Gastroesophageal sphincter (tissue), 3 donors: Measurements from ENCODE around the gene UPF1.

Source experiments
- EP300 ChIP-seq: sonication (generic); formaldehyde crosslinking; IDR thresholded peaks from one replicate; pipeline ENCODE4 v1.6.1; 2017; ENCODE audit warnings: antibody characterized with exemption, mild to moderate bottlenecking
- POLR2A ChIP-seq, 2 donors: fragments of 450-650 bp; IDR thresholded peaks; one replicate each; pipeline ENCODE4 v1.6.1; 2017; ENCODE audit warnings: antibody characterized with exemption in 2 of 2, mild to moderate bottlenecking in 2 of 2, moderate library complexity in 1 of 2
- POLR2AphosphoS5 ChIP-seq: sonication (generic); formaldehyde crosslinking; IDR thresholded peaks from one replicate; pipeline ENCODE4 v1.6.1; 2017; ENCODE audit warnings: antibody characterized with exemption
- TF ChIP-seq, protein P1 (sequence below), 4 experiments: fragments of 200-600 bp in 2 of 4; fragments of 450-650 bp in 2 of 4; sonication (generic) in 1 of 4; IDR thresholded peaks; one replicate each; pipeline ENCODE4 v1.5.1; 2017 to 2019; ENCODE audit warnings: antibody characterized with exemption in 4 of 4, mild to moderate bottlenecking in 2 of 4, moderate library complexity in 2 of 4

DNA sequence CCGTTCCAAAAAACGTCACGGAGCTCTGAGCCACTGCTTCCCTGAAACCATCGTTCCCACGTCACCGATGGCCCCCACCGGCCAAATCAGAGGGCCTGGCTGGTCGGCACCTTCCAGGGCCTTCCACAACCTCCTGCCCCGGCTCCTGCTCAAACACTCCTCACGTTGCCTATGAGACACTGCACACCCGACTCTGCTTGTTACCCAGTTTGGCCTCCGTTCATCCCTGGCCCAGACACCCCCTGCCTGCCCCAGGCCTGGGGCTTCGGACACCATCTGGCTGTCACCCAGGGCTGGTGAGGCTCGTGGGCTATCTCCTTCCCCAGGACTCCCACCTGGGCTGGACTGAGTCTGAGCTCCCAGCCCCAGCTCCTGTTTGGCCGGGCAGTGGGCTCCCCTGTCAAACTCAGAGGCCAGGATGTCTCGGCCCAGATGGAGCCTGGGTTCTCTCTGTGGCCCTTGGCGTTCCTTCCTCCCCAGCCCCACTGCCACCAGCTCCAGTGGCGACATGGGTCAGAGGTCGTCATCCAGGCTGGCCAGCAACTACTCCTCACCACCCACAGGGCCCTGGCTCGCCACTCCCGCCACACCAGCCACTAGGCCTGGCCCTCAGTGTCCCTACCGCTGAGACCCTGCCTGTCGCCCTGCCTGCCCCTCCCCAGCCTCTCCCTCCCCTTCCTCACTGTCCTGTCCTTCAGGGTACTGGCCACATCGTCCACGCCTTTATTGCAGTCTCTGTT is 46.5 kb downstream of the UPF1 start:
- TF ChIP-seq, protein P1, sequence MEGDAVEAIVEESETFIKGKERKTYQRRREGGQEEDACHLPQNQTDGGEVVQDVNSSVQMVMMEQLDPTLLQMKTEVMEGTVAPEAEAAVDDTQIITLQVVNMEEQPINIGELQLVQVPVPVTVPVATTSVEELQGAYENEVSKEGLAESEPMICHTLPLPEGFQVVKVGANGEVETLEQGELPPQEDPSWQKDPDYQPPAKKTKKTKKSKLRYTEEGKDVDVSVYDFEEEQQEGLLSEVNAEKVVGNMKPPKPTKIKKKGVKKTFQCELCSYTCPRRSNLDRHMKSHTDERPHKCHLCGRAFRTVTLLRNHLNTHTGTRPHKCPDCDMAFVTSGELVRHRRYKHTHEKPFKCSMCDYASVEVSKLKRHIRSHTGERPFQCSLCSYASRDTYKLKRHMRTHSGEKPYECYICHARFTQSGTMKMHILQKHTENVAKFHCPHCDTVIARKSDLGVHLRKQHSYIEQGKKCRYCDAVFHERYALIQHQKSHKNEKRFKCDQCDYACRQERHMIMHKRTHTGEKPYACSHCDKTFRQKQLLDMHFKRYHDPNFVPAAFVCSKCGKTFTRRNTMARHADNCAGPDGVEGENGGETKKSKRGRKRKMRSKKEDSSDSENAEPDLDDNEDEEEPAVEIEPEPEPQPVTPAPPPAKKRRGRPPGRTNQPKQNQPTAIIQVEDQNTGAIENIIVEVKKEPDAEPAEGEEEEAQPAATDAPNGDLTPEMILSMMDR (IDR thresholded peaks at IDR 0.05), result no peak
- no peak for TF ChIP-seq POLR2A (IDR thresholded peaks at IDR 0.05)
- TF ChIP-seq EP300, result no peak
- no peak for TF ChIP-seq POLR2AphosphoS5
